NB4 (cell line): ENCODE results near the gene RARA.
A peak's percentile ranks its signal among the peaks of the same experiment; 100 is the strongest.
"Not testable (repeated sequence)": the region's sequence is repeated elsewhere in the genome, so short reads cannot be mapped to it uniquely, and the experiment has no call there.

Experiments
- DNase-seq: peaks from one replicate; pipeline ENCODE4 v3.0.0; 2010; ENCODE audit warnings: low read depth
- H3K4me3 ChIP-seq: one replicate; pipeline ENCODE4 v1.5.1; 2011; ENCODE audit warnings: mild to moderate bottlenecking, low read depth, low read length, moderate library complexity
- MYC ChIP-seq: IDR thresholded peaks from 2 replicates; pipeline ENCODE4 v1.6.1; 2011; ENCODE audit warnings: low read depth, low read length
- POLR2A ChIP-seq: IDR thresholded peaks from 2 replicates; pipeline ENCODE4 v1.6.1; 2011; ENCODE audit warnings: mild to moderate bottlenecking; ENCODE audit not compliant: insufficient read length; ENCODE audit errors: extremely low read depth
- TF ChIP-seq, protein P1 (sequence below): IDR thresholded peaks from 2 replicates; pipeline ENCODE4 v1.6.1; 2011; ENCODE audit warnings: low read depth, low read length
- TF ChIP-seq, protein P2 (sequence below): IDR thresholded peaks from one replicate; pipeline ENCODE4 v1.5.1; 2012; ENCODE audit warnings: low read depth, low read length

The RARA gene

DNA sequence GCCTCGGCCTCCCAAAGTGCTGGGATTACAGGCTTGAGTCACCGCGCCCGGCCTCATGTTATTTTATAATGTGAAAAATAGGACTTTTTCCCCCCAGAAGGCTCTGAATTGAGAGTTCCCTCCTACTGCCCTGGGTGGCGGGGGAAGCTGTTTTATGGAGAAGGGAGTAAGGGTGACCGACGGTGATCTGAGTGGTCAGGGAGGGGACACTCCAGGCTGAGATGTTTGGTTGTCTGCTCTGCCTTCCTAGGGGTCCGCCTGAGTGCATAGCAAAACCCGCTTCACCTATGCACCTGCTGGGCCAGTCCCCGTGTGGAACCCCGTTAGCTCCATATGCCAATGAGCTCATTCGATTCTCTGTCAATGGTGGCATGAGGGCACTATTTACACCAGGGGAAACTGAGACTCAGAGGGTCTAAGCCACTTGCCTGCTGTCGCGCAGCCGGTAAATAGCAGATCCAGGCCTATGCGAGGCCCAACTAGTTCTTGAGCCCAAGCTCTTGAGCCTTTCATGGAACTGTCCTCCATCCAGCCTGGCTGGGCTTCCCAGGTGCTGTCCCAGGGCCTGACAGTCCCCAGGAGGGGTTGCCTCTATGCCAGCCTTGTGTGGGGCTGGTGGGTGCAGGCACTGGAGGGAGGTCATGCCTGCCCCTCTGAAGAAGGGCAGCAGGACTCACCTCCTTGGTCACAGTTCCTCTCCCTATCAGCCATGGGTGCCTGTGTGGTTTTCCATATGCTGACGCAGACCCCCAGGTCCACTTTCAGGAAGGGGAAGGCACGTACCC lies 57.3 kb downstream of the RARA start:
- TF ChIP-seq POLR2A (no peak), MYC (no peak)
- TF ChIP-seq, protein P1, sequence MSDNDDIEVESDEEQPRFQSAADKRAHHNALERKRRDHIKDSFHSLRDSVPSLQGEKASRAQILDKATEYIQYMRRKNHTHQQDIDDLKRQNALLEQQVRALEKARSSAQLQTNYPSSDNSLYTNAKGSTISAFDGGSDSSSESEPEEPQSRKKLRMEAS: no peak
- TF ChIP-seq, protein P2, sequence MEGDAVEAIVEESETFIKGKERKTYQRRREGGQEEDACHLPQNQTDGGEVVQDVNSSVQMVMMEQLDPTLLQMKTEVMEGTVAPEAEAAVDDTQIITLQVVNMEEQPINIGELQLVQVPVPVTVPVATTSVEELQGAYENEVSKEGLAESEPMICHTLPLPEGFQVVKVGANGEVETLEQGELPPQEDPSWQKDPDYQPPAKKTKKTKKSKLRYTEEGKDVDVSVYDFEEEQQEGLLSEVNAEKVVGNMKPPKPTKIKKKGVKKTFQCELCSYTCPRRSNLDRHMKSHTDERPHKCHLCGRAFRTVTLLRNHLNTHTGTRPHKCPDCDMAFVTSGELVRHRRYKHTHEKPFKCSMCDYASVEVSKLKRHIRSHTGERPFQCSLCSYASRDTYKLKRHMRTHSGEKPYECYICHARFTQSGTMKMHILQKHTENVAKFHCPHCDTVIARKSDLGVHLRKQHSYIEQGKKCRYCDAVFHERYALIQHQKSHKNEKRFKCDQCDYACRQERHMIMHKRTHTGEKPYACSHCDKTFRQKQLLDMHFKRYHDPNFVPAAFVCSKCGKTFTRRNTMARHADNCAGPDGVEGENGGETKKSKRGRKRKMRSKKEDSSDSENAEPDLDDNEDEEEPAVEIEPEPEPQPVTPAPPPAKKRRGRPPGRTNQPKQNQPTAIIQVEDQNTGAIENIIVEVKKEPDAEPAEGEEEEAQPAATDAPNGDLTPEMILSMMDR: no peak
- H3K4me3 ChIP-seq: no peak overlapping the region
- DNase-seq: no peak

DNA sequence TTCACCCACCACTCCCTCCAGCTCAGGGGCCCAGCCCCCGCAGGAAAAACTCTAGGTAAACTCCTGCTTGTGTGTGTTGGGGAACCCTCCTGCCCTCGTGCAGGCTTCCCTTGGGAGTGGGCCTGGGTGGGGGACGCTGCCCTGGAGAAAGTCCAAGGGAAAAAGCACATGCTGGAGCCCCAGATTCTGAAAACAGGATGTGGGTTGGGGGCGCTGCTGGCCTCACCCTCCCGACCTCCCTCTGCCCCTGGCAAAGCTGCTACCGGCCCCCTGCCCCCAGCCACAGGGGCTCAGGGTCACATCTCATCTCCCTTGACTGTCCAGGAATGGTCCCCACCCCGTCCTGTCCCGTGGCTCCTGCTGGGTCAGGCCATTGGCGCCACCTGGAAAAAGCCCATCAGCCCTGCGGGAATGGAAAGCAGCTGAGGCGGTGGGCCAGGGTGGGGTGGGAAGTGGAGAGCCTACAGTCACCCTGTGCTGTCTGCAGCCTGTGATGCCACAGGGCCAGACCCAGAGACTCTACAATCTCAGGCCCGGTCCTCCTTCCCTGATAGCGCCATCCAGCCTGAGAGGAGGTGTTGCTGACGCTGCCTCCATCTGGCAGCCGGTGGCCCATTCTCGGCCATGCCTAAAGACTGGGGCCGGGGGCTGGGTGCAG lies 58.0 kb downstream of the RARA start:
- H3K4me3 ChIP-seq: no peak overlapping the region
- TF ChIP-seq, protein P2: no peak
- no peak for TF ChIP-seq MYC
- TF ChIP-seq POLR2A: no peak
- TF ChIP-seq, protein P1: no peak
- no peak for DNase-seq

DNA sequence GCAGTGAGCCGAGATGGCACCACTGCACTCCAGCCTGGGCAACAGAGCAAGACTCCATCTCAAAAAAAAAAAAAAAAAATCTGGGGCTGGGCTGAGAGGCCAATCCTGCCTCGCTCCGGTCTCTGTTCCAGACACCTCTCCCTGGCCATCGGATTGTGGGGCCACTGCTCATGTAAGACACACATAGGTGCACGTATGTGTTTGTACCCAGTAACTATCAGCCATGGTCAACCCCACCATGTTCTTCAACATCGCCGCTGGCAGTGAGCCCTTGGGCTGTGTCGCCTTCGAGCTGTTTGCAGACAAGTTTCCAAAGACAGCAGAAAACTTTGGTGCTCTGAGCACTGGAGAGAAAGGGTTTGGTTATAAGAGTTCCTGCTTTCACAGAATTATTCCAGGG lies 58.7 kb downstream of the RARA start:
- DNase-seq, H3K4me3 ChIP-seq: not testable (repeated sequence)

DNA sequence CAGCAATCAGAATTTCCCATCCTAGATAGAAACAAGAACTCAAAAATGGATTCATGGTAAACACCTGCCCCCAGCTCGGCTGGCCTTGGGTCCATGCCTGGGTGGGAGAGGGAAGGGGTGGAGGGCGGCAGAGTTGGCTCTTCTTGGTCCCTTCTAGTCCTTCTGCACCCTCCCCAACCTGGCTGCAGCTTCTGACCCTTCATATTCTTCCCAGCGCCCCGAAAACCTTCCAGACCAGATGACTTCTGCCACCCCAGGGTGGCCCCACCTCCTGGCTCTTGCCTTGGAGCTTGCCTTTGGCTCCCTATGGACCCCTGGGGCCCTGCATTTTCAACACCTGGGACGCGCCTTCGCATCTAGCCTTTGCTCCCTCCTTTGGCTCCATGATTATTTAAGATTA lies 60.9 kb downstream of the RARA start:
- TF ChIP-seq, protein P1: no peak
- TF ChIP-seq, protein P2: no peak
- no peak for TF ChIP-seq MYC
- no peak for TF ChIP-seq POLR2A
- no peak for DNase-seq
- no peak overlapping the region for H3K4me3 ChIP-seq

DNA sequence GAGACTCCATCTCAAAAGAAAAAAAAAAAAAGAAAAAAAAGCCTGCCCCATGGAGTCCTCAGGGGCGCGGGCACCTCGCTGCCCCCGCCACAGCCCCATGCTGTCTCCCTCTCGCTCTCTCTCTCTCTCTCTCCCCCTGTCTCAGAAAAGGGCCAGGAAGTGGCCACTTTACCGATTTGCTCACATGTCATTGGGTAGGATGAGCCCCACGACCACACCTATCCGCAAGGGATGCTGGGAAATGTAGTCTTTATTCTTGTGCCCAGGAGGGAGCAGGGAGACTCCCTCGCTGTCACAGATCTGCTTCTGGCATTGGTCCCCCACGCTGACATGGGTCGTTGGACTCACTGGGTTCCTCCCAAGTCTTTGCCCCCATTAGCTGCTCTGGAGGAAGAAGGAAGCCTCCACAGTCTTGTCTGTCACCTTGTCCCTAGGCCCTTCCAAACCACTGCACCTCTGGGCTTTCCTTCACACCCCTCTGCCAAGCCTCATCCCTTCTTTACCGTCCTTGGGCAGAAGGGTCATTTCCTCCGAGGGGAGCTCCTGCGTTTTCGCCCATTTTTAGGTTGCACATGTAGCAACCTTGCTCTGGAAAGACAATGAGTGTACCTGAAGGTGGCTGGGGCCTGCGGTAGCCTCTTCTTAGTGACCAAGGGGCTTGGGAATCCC lies 62.4 kb downstream of the RARA start:
- TF ChIP-seq, protein P1: no peak
- TF ChIP-seq POLR2A (no peak), MYC (no peak)
- TF ChIP-seq, protein P2: no peak
- peak; percentile 60 for DNase-seq
- no peak overlapping the region for H3K4me3 ChIP-seq

DNA sequence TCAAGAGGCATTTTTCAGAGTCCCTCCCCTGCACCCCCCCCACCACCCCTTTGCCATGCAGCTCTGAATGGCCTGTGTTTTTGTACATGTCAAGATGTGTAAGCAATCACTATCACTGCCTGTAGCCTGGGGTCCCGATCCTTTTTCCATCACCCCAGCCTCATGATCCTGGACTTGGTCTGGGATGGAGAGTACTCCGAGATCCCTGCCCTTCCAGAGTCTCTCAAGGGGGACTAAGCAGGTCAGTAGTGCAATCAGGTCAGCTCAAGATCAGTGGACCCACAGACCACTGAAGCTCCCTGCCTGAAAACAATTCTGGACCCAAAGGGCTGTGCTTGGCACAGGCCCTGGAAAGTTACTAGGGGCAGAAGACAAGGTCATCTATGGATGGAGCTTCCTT lies 63.1 kb downstream of the RARA start:
- TF ChIP-seq MYC: no peak
- TF ChIP-seq, protein P1: no peak
- TF ChIP-seq POLR2A: no peak
- TF ChIP-seq, protein P2: no peak
- no peak for DNase-seq
- no peak overlapping the region for H3K4me3 ChIP-seq

DNA sequence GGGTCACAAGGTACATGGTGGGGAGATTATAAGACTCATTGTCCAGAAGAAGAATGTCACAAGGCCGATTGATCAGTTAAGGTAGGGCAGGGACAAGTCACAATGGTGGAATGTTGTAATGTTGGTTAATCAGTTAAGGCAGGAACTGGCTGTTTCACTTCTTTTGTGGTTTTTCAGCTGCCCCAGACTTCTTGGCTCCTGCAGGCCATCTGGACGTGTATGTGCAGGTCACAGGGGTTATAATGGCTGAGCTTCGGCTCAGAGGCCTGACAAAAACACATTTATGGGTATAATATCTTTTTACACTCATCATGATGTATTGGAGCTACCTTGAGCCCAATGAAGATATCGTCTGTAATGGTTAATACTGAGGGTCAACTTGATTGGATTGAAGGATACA lies 63.7 kb downstream of the RARA start:
- DNase-seq, H3K4me3 ChIP-seq: not testable (repeated sequence)
